Measurements from ENCODE around the gene ERF. TPM values are rescaled to one million over a fixed set of nuclear protein-coding genes. Genes with fewer than 3 reads are reported as not detected.

Gene ERF
- total RNA-seq, 1 donor from 2014 or later: 111 TPM

GRCh38 chr19:42219812-42220750 lies 34.8 kb downstream of the ERF start, which contains the start of gene ZNF526:
Gene ZNF526 (plus strand): TSS chr19:42220312. CDS start chr19:42224404, 4,092 bp downstream.
- Mint-ChIP-seq H3K36me3 (ENCODE audit: insufficient read depth) (peaks cover 6% of the 10 kb centered on the region), H3K27ac (peak within 1 kb of the TSS; percentile 95), H3K9me3 (ENCODE audit: low read depth) (no peaks in the 10 kb centered on the region), H3K4me3 (ENCODE audit: low read depth) (peak within 1 kb of the TSS; percentile 91), H3K4me1 (ENCODE audit: low read depth) (peaks cover 33% of the 10 kb centered on the region), H3K27me3 (no peaks in the 10 kb centered on the region)
- peak; percentile 19 for TF ChIP-seq CTCF (IDR thresholded peaks at IDR 0.05; ENCODE audit: unreplicated experiment)
- DNase-seq (ENCODE audit: low spot score, unreplicated experiment): peak; percentile 98

GRCh38 chr19:42217520-42218437 lies 37.1 kb downstream of the ERF start, which contains the start of gene DEDD2:
Gene DEDD2 (minus strand): TSS chr19:42217677. CDS start chr19:42217007, 670 bp downstream.
- TF ChIP-seq CTCF (IDR thresholded peaks at IDR 0.05; ENCODE audit: unreplicated experiment): no peak
- Mint-ChIP-seq H3K27ac (peak within 1 kb of the TSS; percentile 98), H3K27me3 (no peaks in the 10 kb centered on the region), H3K9me3 (ENCODE audit: low read depth) (no peaks in the 10 kb centered on the region), H3K4me3 (ENCODE audit: low read depth) (peak within 1 kb of the TSS; percentile 90), H3K4me1 (ENCODE audit: low read depth) (peaks cover 34% of the 10 kb centered on the region), H3K36me3 (ENCODE audit: insufficient read depth) (peaks cover 9% of the 10 kb centered on the region)
- DNase-seq (ENCODE audit: low spot score, unreplicated experiment): peak; percentile 99

- TF ChIP-seq CTCF (IDR thresholded peaks at IDR 0.05; ENCODE audit: unreplicated experiment): no peak
- Mint-ChIP-seq H3K4me1 (ENCODE audit: low read depth) (peaks cover 34% of the 10 kb centered on the region), H3K4me3 (ENCODE audit: low read depth) (peak overlapping the region; percentile 90), H3K9me3 (ENCODE audit: low read depth) (no peaks in the 10 kb centered on the region), H3K27ac (peak overlapping the region; percentile 98), H3K27me3 (no peaks in the 10 kb centered on the region), H3K36me3 (ENCODE audit: insufficient read depth) (peaks cover 6% of the 10 kb centered on the region)
- peak; percentile 46 for DNase-seq (ENCODE audit: low spot score, unreplicated experiment)
Measured at GRCh38 chr19:42216653-42217519, 38.0 kb downstream of the ERF start.

- Mint-ChIP-seq H3K27ac (no peak overlapping the region), H3K9me3 (ENCODE audit: low read depth) (no peaks in the 10 kb centered on the region)
- no peak for TF ChIP-seq CTCF (IDR thresholded peaks at IDR 0.05; ENCODE audit: unreplicated experiment)
Measured at GRCh38 chr19:42214810-42215485, 40.0 kb downstream of the ERF start.

More at GRCh38 chr19:42214810-42215485, 40.0 kb downstream of the ERF start:
- peaks cover 26% of the 10 kb centered on the region for H3K4me1 Mint-ChIP-seq (ENCODE audit: low read depth)
- DNase-seq (ENCODE audit: low spot score, unreplicated experiment): no peak
- H3K4me3 Mint-ChIP-seq (ENCODE audit: low read depth): peak overlapping the region; percentile 90
- peaks cover 7% of the 10 kb centered on the region for H3K36me3 Mint-ChIP-seq (ENCODE audit: insufficient read depth)
- no peaks in the 10 kb centered on the region for H3K27me3 Mint-ChIP-seq
